GM12878 (cell line): ENCODE measurements around the gene CC2D2B. TPM values are rescaled to one million over a fixed set of nuclear protein-coding genes. Genes with fewer than 3 reads are reported as not detected.

Experiments used
- ASH2L ChIP-seq: fragments of 300-600, 200-600 bp; sonication (generic); IDR thresholded peaks from 2 replicates; pipeline ENCODE4 v1.6.1; 2017; ENCODE audit warnings: low read depth, mild to moderate bottlenecking, borderline replicate concordance
- ATF2 ChIP-seq: IDR thresholded peaks from 2 replicates; pipeline ENCODE4 v1.6.1; 2012; ENCODE audit warnings: low read length, inconsistent platforms
- CEBPZ ChIP-seq: fragments of 150-350 bp; IDR thresholded peaks from 2 replicates; pipeline ENCODE4 v1.6.1; 2016; ENCODE audit warnings: low read depth, low read length
- HDAC2 ChIP-seq: fragments of 200-600 bp; sonication (generic); IDR thresholded peaks from 2 replicates; pipeline ENCODE4 v1.6.1; 2017
- MTA2 ChIP-seq: fragments of 450-650 bp; IDR thresholded peaks from 2 replicates; pipeline ENCODE4 v1.6.1; 2016; ENCODE audit warnings: low read depth, mild to moderate bottlenecking, moderate library complexity
- NKRF ChIP-seq: fragments of 450-650 bp; conservative IDR thresholded peaks from 2 replicates; pipeline ENCODE4 v1.6.1; 2017; ENCODE audit warnings: mild to moderate bottlenecking, moderate library complexity
- NR2C2 ChIP-seq: IDR thresholded peaks from 2 replicates; pipeline ENCODE4 v1.6.1; 2011; ENCODE audit warnings: borderline replicate concordance, low read depth; ENCODE audit not compliant: control insufficient read depth, insufficient read length
- POLR2AphosphoS5 ChIP-seq: IDR thresholded peaks from 2 replicates; pipeline ENCODE4 v1.6.1; 2011; ENCODE audit warnings: mild to moderate bottlenecking, low read length, inconsistent platforms
- RUNX3 ChIP-seq: IDR thresholded peaks from 2 replicates; pipeline ENCODE4 v1.6.1; 2012; ENCODE audit warnings: low read length, inconsistent platforms
- SMAD5 ChIP-seq: IDR thresholded peaks from 2 replicates; pipeline ENCODE4 v1.6.1; 2016; ENCODE audit warnings: antibody characterized with exemption, low read depth
- USF2 ChIP-seq: IDR thresholded peaks from 2 replicates; pipeline ENCODE4 v1.6.1; 2011; ENCODE audit warnings: low read depth, low read length, improper control_type of control experiment, borderline replicate concordance
- polyA plus RNA-seq, 11 experiments: library from polyadenylated mRNA; depleted of rRNA in 4 of 11; unstranded in 6 of 11; stranded (reverse) in 5 of 11; fragments of >200 nt; fragmentation: Nextera tagmentation in 4 of 11; fragmentation: Illumina TruSeq in 1 of 11; extraction: Ambion mirVana in 4 of 11; extraction: Trizol in 1 of 11; gene quantifications; 1 replicate in 1 of 11; 2 replicates in 10 of 11; pipeline versions ENCODE4 v1.2.1 to v1.2.3, GENCODE V29; 2011 to 2016; ENCODE audit warnings: inconsistent platforms in 2 of 11, missing spikeins in 2 of 11, low read depth in 1 of 11
- total RNA-seq, 4 experiments: library from RNA; depleted of rRNA in 3 of 4; stranded (reverse); fragments of >200 nt in 3 of 4; fragmentation: Illumina TruSeq in 1 of 4; extraction: Trizol in 1 of 4; gene quantifications; 2 replicates each; pipeline versions ENCODE4 v1.2.1 to v1.2.3, GENCODE V29; 2013 to 2021

Gene CC2D2B
- total and polyA plus RNA-seq, 10 of the 15 experiments (the other 5 are each of a cell fraction or from before 2014, with no cell fraction given): 0.42 to 2.8 (median 0.78) TPM

- TF ChIP-seq HDAC2 (no peak), POLR2AphosphoS5 (no peak), MTA2 (peak; percentile 56; the same call in 1 of the 2 replicates), USF2 (no peak), ATF2 (peak; percentile 53; the same call in 1 of the 2 replicates), SMAD5 (no peak), ASH2L (no peak), CEBPZ (no peak), NR2C2 (no peak), RUNX3 (no peak; the same call in 1 of the 2 replicates), NKRF (no peak)
- TF ChIP-seq, all 136 proteins: peak for 15
Observed at GRCh38 chr10:95987685-95988426, 80.1 kb downstream of the CC2D2B start (continued).
